ENCODE data around the gene EXOC6.
"Not testable (repeated sequence)": the region's sequence is repeated elsewhere in the genome, so short reads cannot be mapped to it uniquely, and the experiment has no call there.

The EXOC6 gene

GRCh38 chr10:92880233-92880861, 32.0 kb downstream of the EXOC6 start:
- DNase-seq (ENCODE audit: low read depth) = no peak

DNA sequence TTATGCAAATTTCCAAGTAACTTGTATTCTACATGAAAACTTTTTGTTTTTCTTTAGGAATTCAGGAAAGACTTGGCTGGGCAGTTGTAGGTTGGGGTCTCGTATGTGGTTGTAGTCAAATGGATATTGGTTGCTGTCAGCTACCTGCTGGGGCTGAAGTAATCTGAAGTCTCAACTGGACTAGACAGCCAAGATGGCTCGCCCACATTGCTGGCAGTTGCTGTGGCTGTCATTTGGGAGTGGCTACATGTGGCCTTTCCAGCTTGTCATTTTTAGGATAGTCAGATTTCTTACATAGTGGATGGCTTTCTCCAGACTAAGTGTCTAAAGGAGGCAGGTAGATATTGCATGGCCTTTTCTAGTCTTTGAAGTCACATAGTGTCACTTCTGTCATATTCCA, 32.6 kb downstream of the EXOC6 start:
- no peak for DNase-seq (ENCODE audit: low read depth)

DNA sequence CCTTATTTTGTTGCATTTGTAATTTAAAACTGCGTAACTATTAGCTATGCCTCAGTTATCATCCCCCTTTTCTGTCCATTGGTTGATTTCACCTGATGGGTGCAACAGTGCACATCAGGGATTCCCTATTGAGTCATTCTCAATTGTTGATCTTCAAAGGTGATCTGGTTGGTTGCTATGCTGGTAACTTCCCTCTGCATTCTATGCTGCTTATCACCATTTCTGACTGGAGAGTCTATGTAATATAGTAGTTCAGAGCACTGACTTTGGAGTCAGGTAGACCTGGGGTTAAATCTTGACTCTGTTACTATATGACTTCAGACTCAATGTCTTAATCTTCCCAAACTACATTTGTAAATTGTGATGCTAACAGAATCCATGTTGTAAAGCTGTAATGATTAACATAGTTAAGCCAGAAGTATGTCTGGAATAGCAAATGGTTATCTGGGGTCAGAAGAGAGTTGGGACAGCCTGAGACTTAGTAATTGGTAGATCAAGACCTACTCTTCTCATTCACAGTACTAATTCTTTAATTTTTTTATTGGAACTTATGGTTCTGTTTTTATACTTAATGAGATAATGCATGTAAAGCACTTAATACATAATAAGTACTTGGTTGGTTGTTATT, 38.1 kb downstream of the EXOC6 start:
- no peak for DNase-seq (ENCODE audit: low read depth)

GRCh38 chr10:92890471-92890870, 42.2 kb downstream of the EXOC6 start:
- DNase-seq (ENCODE audit: low read depth) = no peak

DNA sequence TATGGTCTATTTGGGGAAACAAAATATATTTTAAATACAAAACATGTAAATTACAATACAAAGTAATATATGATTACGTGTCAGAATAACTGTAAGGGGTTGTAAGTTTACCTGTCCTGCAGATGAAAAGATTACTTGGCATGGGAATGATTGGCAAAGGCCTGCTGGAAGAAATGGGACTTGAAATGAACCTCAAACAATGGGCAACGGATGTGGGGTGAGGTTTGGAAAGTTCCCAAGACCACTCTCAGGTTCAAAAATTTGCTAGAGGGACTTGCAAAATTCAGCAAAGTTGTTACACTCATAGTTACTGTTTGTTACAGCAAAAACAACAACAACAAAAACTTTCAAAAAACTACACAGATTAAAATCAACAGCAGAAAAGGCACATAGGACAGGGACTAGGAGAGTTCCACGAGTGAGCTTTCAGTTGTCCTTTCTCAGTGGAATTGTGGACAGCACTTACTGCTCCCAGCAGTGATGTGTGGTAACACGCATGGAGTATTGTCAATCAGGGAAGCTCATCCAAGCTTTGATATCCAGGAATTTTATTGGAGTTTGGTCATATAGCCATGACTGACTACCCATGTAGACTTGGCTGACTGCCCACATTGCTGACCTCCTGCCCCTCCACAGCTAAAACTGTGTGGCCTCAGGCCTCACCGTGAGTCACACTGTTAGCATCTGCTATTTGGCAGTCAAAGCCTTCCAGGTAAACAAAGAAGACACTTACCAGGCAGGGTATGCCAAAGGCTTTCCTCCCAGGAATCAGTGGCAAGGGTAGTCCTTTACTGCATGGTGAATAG, 43.8 kb downstream of the EXOC6 start:
- no peak for DNase-seq (ENCODE audit: low read depth)

DNA sequence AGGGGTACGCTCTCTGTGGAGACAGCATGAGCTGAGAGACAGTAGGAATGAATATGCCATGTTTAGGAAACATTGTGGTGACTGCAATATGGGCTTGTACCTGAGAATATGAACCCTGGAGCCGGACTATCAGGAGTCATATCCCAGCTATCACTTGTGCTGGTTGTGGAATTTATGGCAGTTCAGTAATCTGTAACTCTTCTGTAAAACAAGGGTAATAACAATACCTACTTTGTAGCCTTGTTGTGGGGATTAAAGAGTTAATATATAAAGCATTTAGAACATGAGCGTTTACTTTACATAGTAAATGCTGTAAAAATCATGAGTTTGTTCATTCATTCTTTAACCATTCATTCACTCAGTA, 44.4 kb downstream of the EXOC6 start:
- DNase-seq (ENCODE audit: low read depth) = no peak

GRCh38 chr10:92894081-92894655, 45.8 kb downstream of the EXOC6 start:
- DNase-seq (ENCODE audit: low read depth) = no peak

- DNase-seq (ENCODE audit: low read depth) = no peak
Observed at GRCh38 chr10:92897916-92898315, 49.6 kb downstream of the EXOC6 start.

GRCh38 chr10:92901819-92902251, 53.5 kb downstream of the EXOC6 start:
- DNase-seq (ENCODE audit: low read depth) = no peak

GRCh38 chr10:92903633-92904032, 55.3 kb downstream of the EXOC6 start:
- no peak for DNase-seq (ENCODE audit: low read depth)

DNA sequence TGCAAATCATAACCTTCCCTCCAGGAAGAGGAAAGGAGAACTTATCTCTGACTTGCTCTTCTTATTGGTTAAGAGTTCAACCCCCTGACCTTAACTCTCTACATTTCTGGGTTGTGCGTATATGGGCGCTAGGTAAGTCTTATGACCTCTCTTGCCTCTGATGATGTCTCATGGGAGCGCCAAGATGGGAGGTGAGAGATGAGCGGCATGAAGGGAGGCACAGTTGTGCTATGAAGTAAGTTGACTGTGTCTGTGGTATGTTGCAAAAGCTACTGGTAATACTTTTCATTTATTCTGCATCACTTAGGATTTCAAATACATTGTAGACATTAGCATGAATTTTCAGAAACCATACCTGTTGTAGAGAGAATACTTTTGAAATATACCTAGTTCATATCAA, 59.0 kb downstream of the EXOC6 start:
- no peak for DNase-seq (ENCODE audit: low read depth)

DNA sequence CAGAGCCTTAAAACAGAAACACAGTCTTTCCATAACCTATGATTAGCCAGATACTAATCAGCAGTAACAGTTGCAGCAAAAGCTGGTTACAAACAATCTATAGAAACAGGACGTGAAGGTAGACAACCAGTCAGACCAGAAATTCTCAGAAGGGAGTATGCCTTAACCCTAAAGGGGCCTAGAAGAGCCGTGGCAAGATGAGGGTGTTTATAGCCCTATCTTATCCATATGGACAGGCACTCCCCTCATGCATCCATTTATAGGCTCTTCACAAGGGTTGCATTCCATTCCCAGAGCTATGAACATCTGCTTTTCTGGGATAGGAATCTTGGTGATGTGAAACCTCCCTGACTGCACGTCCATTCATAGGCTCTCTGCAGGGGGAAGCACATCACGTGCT, 64.3 kb downstream of the EXOC6 start:
- DNase-seq (ENCODE audit: low read depth) = not testable (repeated sequence)

- no peak for DNase-seq (ENCODE audit: low read depth)
Observed at GRCh38 chr10:92913973-92914372, 65.7 kb downstream of the EXOC6 start.

DNA sequence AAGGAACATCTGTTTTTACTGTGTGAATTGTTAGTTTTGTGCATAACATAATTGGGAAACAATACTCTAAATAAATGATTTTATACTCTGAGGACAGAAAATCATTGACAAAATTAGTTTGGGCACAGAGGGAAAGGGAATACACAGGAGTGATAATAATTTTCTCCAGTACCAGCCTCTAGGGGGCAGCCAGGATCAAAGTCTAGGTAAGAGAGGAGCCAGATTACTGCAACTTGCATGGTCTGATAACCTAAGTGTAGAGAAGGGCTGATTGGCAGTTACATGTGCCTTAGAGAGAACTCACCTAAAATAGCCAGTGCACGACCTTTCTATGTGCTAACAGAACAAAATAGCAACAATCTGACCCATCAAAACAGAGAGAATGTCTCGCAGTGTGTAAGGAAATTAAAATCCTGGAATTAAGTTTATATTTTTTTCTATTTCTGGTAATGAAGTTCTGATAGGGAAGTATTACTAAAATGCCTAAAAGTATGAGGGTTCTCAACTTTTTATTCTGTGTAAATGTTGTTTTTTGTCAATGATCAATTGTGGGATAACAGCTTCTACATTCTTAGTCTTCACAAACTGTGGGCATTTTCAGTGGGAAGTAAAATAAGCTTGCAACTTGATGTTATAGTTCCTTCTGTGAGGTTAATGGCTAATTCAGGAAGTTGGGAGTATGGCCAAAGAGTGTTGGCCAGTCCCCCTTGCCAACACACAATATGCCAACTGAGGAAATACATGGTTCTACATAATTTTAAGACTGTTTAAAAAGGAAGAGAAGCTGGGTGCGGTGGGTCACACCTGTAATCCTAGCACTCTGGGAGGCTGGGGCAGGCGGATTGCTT, 66.4 kb downstream of the EXOC6 start:
- DNase-seq (ENCODE audit: low read depth) = peak; percentile 17

DNA sequence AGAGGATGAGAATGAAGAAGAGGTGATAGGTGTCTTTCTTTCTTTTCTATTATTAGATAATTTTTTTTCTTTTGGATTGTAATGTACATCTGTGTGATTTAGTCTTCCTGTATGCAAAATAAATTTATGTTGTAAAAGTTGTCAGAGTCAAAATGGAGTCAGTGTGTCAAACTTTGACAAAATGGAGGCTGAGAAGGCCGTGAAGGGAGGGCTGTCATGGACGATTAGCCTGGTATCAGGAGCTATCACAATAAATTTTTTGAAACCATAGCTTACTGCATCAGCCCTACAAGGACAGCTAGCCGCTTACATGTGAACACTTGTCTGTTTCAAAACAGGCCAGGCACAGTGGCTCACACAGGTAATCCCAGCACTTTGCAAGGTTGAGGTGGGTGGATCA, 67.6 kb downstream of the EXOC6 start:
- no peak for DNase-seq (ENCODE audit: low read depth)

DNA sequence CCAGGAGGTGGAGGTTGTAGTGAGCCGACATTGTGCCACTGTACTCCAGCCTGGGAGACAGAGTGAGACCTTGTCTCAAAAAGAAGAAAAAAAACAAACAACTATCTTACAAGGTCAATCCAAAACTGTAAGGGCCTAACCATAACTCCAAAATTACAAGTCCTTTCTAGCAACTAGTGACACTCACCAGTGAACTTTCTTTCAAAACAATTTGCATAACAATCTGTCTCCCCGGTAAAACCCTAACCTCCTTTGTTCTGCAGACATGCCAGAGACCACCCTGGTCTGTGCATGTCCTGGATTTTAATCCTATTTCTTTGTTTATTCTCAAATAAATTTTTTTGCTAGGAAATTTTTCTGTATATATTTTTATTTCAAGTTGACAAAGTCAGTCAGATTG, 68.1 kb downstream of the EXOC6 start:
- no peak for DNase-seq (ENCODE audit: low read depth)

- no peak for DNase-seq (ENCODE audit: low read depth)
Observed at GRCh38 chr10:92918603-92919002, 70.3 kb downstream of the EXOC6 start.

GRCh38 chr10:92920866-92921265, 72.5 kb downstream of the EXOC6 start:
- DNase-seq (ENCODE audit: low read depth) = no peak

DNA sequence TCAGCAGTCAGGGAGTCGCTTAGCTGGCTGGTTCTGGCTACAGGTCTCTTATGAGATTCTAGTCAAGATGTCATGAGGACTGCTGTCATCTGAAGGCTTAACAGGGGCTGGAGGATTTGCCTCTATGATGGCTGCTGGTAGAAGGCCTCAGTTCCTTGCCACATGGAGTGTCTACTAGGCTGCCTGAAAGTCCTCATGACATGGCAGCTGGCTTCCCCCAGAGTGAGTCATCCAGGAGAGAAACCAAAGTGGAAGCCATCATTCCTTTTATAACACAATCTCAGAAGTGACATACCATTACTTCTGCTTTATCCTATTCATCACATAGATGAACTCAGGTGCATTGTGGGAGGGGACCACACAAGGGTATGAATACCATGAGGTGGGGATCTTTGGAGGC, 75.1 kb downstream of the EXOC6 start:
- no peak for DNase-seq (ENCODE audit: low read depth)

DNA sequence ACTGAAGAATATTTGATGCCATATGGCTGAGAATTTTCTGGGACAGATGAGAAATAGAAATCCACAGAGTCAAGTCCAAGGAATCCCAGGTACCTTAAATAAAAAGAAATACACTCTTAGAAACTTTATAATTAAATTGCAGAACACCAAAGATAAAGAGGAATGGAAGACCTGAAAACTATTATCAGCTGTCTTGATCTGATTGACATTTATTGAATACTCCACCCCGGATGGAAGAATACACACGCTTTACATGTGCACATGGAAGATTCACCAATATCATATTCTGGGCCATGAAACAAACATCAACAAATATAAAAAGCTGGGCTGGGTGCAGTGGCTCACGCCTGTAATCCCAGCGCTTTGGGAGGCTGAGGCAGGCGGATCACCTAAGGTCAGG, 81.6 kb downstream of the EXOC6 start:
- DNase-seq (ENCODE audit: low read depth) = no peak

- DNase-seq (ENCODE audit: low read depth) = no peak
Observed at GRCh38 chr10:92931597-92931996, 83.3 kb downstream of the EXOC6 start.

- DNase-seq (ENCODE audit: low read depth) = no peak
Observed at GRCh38 chr10:92937876-92938275, 89.6 kb downstream of the EXOC6 start.

Data from stimulated activated CD8-positive, alpha-beta memory T cell treated with anti-CD3 and anti-CD28 coated beads, Interleukin-7, amount 100 ng/mL, for 24 hours (primary cell).